CD4-positive, alpha-beta T cell treated with Interleukin-17A for 1 hour (primary cell): Measurements from ENCODE around the gene SV2B.

Experiments used
- DNase-seq: peaks from one replicate; pipeline ENCODE4 v3.0.0-alpha.2; 2020

SV2B gene

DNA sequence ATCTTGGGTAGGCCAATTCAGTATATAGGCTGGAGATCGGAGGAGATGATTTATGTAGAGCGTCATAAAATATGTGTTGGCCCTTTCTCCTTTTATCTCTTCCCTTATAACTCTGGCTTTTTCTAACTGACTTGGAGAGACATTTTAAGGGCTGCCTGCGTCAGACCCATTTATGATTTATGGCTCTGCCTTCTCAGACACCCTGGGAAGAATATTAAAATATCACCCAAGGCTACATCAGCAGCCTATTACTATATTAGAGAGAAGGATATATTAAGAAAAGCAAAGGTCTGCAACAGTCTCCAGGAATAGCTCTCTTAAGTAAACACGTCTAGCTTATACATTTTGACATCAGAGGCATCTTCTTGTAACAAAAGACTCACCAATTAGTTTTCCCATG, 179.4 kb downstream of the SV2B start:
- DNase-seq = no peak

DNA sequence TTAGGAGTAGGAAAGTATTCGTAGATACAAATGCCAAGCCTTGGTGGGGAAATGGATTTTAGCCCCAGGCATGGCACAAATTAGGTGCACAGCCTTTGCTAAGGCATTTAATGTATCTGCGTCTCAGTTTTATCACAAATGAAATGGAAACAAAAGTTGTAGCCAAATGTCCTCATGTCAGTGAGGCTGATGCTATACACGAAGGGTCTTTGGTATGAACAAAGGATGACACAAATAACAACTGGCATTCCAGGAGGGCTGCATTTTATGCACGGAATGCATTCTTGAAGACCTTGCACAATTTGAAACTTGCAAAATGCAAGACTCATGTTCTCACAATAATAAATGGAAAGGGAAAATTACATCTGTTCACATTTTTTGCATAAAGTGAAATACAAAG, 181.9 kb downstream of the SV2B start:
- no peak for DNase-seq

DNA sequence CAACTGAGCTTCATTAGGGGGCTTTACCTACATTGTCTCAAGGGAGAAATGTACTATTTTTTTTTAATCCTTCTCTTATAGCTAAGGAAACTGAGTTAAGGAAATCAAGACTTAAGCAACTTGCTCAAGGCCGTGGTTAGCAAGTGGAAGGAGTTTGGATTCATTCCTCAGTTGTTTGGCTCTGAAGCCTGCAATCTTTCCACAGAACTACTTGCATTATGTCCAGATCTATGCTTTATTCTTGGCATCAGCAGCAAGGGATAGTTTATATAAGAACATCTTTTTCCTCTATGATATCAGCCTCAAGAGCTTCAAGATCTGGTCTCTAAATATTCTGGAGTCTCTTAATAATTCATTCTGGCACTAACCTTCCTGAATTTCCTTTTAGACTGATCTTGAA, 182.4 kb downstream of the SV2B start:
- no peak for DNase-seq

DNA sequence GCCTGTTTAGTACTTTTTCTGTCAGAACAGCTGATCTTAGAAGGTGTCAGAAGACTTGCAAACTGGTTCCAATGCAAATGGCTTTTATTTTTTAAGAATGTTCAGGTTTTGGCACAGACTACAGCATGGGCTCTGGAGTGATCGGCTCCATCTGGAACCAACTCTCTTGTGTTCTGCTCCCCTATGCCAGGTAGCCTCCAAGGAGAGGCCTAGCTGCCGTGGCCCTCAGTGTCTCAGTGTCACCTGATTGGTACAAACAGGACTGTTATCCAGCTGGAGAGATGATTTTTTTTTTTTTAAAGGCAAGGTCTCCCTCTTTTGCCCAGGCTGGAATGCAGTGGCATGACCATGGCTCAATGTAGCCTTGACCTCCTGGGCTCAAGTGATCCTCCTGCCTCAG, 183.1 kb downstream of the SV2B start:
- DNase-seq = no peak

DNA sequence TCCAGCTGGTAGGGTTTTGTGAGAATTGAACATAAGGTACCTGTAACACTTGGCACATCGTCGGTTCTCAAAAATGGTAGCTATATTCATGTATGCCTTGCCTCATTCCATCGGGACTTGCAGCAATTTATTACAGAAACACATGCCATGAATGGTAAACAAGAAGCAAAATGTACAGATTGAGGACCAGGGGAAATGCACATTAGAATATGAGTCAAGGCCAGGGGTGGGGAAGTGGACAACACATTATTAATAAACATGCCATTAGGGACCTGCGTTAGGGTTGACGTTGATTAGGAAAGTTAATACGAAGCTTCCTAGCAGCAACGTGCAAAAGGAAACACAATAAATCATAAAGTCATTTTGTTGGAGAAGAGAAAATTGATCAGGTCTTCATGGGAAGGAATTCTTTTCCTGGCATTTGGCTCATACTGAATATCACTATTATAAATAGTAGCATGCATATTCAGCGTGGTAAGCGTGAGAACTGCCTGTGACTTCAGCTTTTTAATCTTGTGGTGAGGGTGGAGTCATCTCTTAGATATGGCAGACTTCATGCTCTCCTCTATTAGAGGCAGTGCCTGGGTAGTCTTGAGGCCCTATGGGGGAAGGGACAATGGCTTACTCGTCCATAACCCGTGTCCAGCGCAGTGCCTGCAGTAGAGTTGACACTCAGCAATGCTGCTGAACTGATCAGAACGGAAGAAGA, 184.9 kb downstream of the SV2B start:
- DNase-seq = no peak

DNA sequence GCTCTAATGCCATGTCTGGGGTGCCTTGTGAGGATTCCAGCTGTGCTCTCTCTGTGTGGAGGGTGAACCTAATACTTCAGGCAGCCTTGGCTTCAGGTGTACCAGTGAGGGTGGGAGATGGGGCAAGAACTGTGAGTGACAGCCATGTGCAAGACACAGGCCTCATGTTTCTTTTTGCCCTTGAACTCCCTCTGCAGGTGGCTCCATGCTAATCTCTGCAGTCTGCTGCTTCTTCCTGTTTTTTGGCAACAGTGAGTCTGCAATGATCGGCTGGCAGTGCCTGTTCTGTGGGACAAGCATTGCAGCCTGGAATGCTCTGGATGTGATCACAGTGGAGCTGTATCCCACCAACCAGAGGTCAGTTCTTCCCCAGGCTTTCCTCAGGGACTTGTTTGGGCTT, 189.3 kb downstream of the SV2B start:
- DNase-seq = no peak

DNA sequence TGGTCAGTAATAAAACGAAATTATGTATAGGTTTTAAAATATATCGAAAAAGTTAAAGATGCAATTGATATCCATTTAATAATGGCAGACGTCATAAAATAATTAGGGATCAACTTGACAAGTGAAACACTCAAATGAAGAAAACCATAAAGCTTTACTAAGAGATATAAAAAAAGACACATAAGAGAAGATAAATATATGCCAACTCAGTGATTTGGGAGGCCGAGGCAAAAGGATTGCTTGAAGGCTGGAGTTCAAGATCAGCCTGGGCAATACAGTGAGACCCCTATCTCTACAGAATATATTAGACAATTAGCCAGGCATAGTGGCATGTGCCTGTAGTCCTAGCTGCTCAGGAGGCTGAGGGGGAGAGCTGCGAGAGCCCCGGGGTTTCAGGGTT, 190.5 kb downstream of the SV2B start:
- DNase-seq = no peak

DNA sequence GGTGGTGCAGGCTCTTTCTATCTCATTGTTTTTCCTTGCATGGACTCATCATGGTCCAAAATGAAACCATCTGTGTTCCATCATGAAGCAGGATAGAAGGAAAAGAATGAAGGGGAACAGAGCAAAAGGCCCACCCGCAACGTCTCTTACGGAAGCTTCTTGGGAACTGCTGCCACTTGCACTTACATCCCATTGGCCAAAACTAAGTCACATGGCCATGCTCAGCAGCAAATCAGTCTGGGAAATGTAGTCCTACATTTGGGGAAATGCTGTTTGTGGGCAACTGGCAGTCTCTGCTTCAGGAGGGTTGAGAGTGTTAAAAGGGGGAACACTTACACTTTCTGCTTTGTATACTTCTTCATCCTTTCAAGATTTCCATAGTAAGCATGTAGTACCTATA, 191.6 kb downstream of the SV2B start:
- peak; percentile 36 for DNase-seq

DNA sequence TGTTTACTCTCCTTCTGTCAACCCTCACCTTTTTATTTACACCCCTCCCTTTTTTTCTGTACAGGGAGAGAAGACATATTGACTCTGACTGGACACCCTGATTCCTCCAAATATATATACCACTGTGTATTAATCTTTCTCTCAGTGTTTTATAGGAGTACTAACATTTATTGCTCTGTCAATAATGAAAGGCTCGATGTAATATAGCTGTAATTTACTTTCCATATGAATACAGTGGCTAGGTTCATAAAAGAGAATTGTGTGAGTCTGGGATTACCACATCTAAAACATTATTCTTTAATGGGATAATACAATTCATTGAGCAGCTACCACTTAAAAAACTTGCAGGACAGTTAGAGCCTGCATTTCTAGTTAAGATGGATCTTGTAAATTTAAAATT, 194.3 kb downstream of the SV2B start:
- DNase-seq = no peak

DNA sequence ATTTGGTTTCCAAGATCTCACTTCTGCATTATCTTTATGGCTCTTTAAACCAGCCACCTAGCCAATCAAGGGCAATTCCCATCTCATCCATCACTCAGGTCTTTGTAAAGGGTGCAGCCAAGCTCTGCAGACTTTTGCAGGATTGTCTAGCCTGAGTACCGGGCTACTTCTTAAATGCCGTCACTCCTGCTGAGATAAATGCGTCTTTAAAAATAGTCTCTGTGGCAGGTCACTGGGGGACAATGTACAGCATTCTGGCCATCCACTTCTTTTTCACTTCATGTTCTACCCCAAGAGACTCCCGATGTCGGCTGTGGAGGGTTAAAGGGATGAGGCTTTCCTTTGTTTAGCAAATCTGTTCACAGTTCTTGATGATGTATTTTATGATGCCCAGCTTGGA, 194.7 kb downstream of the SV2B start:
- no peak for DNase-seq

DNA sequence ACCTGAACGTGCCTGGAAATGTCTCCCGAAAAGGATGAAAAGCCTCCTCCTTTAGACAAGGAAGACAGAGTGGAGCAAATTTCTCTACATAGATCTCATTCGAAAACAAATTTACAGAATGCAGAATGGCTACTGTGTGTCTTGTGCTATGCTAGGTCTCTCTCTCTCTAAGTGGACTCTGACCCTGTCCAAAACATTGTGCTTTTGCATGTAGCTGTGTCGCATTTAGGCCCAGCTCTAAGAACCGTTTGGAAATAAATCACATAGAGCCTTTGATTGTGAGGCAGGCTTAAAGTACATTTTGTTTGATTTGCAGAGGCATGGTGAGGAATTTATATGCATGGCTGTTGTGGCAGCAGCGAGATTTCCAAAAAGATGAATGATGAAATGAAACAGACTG, 198.0 kb downstream of the SV2B start:
- DNase-seq = no peak

DNA sequence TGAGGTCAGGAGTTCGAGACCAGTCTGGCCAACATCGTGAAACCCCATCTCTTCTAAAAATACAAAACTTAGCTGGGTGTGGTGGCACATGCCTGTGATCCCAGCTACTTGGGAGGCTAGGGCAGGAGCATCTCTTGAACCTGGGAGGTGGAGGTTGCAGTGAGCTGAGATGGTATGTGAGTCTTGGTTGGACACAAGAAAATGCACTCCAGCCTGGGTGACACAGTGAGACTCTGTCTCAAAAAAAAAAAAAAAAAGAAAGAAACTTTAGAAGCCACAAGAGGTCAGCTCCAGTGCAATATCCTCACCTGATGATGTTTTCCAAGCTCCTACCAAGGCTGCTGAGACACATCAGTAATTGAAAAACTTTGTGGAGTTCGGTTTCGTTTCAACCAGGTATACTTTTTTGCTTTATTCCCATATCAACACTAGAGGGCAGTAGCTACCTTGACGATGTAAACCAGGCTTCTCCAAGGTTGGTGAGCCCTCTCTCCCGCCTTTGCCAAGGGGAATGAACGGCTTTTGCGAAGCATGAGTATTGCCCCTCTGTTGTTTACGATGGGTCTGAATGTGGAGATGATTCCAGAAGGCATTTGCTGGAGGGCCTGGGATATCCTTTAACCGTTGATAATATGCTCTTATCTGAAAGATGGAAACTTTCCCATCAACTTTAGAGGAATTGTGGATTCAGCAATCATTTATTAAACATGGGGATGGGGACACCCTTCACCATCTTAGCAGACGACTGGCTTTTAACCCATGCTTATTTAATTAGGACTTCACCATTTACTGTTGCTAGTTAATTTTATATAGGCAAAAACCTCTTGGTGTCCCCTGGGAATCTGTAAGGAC, 202.8 kb downstream of the SV2B start:
- peak; percentile 75 for DNase-seq

DNA sequence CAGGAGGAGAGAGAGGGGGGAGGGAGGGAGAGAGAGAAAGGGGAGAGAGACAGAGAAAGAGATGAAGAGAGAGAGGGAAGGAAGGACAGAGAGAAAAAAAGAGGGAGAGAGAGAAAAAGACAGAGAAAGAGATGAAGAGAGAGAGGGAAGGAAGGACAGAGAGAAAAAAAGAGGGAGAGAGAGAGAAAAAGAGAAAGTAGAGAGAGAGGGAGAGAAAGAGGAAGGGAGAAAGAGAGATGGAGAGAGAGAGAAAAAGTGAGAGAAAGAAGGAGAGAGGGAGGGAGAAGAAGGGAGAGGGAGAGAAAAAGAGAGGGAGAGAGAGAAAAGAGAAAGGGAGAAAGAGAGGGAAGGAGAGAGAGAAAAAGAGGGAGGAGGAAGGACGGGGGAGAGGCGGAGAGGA, 204.2 kb downstream of the SV2B start:
- no peak for DNase-seq

DNA sequence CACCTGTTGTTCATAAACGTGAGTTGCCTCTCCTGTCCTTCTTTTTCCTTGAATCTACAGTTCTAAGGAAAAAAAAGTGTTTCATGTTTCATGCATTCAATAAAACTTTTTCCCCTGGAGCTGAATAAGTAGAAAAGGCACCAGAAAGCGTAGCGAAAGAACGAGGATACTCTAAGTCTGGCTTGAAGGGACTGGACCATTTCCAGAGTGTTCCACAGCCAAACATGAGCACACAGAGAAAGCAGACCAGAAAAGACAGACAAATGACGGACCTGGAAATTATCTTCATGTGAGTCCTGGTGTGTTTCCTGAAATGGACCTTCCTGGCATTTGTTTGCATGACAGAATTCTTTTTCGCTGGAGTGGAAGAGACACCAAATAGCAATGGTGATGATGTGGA, 204.7 kb downstream of the SV2B start:
- DNase-seq = no peak

DNA sequence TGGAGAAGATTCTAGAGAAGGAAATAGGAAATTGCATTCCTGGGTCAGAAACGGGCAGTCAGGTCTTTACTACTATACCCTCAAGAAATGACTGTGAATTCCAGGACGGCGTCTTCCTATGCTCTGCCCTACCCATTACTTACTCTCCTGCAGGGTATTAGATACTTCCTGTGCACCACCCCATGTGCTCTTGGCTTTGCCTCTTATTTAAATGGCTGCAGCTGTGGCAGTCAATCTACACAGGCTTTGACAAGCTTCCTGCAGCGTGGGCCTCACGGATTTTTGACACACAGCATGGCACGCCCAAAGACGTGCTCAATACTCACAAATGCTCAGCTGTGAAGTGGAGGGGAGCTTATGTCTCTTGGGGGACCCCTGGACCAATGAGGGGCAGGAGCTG, 206.1 kb downstream of the SV2B start:
- no peak for DNase-seq

DNA sequence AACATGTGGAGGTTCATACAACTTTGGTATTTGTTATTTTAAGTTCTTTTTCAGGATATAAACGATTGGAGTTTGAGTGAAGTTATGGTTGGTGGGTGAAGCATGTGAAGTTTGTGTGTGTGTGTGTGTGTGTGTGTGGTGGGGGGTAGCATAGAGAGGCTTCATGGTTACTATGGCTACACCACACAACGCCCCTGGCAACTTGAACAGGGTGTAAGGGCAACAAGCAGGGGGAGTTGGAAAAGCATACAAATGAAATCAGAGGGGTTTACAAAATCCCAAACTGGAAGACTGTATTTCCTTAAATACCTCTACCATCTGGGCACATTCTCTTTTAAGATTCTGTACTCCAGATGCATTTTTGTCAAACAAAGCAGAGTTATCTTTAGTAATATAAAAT, 207.5 kb downstream of the SV2B start:
- DNase-seq = no peak

DNA sequence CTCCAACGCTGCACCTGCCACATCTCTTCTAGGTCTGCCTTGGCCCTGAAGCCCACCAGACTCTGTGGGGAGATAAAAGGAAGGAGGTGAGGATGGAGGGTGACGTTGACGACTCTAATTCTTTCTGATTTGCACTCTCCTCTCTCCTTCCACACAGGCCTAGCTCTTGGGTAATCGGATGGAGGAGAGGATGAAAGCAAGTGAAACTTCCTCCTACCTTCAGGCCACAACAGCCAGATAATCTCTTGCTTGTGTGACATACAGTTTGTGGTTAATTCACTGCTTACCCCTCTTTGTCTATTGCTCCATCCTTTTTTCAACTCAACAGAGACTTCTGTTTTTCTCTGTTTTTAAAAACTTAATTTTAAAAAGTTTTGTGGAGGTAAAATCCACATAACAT, 208.1 kb downstream of the SV2B start:
- DNase-seq = no peak

DNA sequence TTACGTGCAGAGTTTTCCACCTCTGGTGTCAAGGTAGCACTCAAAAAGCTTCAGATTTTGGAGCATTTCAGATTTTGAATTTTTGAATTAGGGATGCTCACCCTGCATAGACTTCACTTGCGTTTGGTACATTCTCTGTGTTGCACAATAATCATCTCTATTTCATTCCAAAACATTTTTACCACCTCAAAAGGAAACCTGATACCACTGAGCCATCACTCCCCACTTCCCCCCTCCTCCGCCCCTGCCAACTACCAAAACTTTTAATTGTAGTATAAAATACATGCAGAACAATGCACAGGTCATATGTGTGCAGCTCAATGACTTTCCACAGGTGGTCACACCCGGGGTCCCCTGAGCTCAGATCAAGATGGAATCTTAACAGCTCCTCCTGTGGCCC, 208.8 kb downstream of the SV2B start:
- no peak for DNase-seq

DNA sequence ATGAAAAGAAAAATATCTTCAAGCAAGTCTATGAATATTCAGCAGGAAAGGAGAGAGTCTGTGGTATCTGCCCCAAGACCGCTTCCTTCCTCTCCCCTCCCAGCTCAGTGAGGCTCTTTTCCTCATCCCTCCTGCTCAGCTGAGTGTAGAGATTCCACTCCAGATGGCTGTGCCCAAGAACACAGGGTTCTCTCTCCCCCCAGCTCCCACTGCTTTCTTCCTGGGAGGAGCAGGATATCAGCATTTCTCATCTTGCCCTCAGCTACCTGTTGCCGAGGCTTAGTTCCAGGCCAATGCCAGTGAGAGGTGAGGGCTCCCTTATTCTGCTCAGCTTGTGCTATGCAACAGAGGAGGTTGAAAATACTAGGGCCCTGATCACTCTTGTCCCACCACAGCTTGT, 211.9 kb downstream of the SV2B start:
- peak; percentile 60 for DNase-seq

DNA sequence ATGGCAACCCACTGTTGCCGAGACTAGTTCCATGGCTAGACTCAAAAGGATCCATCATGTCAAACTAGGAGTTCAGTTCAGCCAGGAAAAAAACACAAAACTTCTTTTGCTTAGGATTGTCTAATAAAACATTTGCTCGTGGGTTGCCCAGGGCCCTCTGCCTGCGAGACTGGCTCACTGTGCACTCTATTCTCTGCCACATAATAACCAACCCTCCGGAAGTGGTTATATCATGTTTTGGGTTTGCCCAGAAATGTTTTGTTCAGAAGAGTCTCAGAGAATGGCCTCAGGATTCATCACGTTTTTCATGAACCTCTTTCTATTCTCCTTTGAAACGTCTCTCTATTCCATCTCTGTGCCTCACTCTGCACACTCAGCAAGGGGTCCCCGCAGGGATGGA, 216.1 kb downstream of the SV2B start:
- DNase-seq = peak; percentile 57

DNA sequence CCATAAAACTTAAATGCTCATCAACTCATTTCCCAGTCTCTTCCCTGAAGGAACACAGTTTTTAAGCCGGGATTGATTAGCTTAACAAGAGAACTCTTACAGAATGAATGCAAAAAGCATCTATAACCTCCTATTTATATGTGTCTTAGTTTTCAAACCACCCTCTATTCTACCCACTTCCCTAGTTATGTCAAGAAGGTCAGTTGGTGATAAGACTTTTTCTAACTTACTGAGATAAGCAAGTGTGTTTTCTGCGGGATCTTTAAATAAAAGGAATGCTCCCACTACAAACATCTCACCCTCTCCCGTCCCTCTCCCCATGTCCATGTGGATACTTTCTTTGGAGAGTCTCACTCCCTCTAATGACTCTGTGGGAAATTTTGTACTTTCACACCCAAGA, 218.5 kb downstream of the SV2B start:
- no peak for DNase-seq

DNA sequence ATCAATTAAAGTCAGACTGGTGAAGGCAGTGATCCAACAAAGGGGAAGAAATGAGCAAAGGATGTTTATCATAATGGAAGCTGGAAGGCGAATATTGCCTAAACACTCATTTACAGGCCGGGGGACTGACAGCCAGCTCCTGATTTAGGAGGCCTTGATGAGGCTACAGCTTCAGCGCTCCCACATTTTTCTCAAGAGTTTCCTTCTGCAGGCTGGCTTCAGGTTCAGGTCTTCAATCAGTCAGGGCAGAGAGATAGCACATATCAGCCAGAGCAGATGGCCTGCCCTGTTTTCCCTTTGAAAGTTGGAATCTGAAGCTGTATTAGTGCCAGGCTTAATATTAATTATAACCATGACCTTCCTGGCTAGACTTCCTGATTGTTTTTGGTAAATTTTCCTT, 218.9 kb downstream of the SV2B start:
- no peak for DNase-seq

DNA sequence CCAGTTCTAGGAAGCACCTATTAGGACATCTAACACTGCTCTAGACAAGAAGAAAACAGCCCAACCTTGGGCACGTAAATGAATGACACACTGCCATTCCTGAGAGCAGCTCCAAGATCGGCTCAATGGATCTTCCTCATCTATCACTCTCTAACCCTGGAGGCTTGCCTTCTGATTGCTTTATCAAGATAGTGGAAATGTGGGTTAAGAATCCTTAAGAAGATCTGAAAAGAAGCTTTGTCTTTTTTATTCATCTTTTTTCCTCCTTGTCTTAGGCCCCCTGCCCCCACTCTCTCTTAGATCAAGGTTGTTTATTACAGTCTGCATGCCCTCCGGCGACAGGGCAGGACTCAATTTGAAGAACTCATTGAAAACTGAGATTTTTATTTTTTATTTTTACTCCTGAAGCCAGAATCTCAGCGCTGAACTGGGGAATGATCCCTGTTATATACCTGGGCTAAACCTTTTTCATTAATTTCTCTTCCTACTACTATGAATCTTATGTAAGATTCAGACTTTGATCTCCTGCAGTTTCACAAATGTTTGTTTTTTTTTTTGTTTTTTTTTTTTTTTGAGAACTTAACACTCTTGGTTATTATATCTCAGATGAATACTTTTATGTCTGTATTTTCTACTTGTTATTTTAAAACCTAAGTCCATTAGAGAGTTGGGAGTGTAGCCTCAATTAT, 219.5 kb downstream of the SV2B start:
- no peak for DNase-seq

DNA sequence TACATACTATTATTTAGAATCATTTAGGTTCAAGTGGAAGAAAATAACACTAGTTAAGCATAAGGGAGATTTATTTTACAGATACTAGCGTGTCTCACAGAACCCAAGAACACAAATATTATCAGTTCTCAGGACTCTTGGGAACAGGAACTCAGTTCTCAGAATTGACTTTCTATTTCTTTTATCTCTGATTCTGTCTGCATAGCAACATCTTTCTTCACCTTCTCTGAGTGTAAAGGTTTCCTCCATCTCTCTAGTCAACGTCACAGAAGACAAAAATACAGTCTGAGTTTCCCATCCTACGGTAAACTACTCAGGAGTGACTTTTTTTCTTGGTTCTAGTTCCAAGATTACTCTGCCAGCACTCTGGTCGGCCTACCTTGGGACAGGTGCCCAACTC, 220.0 kb downstream of the SV2B start:
- DNase-seq = peak; percentile 57
